HepG2 (cell line): ENCODE measurements around the gene RBM12. TPM values are rescaled to one million over a fixed set of nuclear protein-coding genes. Genes with fewer than 3 reads are reported as not detected.

Source experiments
- ATAC-seq: fragments of 200-7000 bp; cut with Tn5 transposase; 3 replicates; pipeline ENCODE4 v1.9.1; 2020; ENCODE audit warnings: mild to moderate bottlenecking, moderate library complexity
- BruUV-seq: library from RNA; stranded (reverse); fragments of 400-500 nt; replicated peaks from 2 replicates; lab custom pipeline; 2021; lab: Mats Ljungman, UMichigan
- CTCF ChIA-PET: fragments of 300-600 bp; formaldehyde crosslinking; extraction: SDS; loops from one replicate; lab custom pipeline; 2021; ENCODE audit warnings: low total read pairs, inconsistent platforms, low intra/inter-chr PET ratio; lab: Yijun Ruan, JAX
- POLR2A ChIA-PET: fragments of 350-600 bp; sonication (Branson Sonifier 250); formaldehyde crosslinking; loops from one replicate; lab custom pipeline; 2020; ENCODE audit warnings: antibody characterized with exemption, inconsistent platforms; lab: Yijun Ruan, JAX
- DNase-seq: peaks from one replicate; pipeline ENCODE4 v3.0.0-alpha.2; 2015; ENCODE audit warnings: low spot score
- FAIRE-seq: peaks from 3 replicates; lab custom pipeline; 2011; peaks lifted over from hg19 to GRCh38; lab: Jason Lieb, UNC
- H2AFZ ChIP-seq: one replicate; pipeline ENCODE4 v1.6.1; 2011; ENCODE audit warnings: low read length, inconsistent platforms
- H3K27ac ChIP-seq: fragments of 300-600 bp; 3 replicates; pipeline ENCODE4 v1.8.0; 2011; ENCODE audit warnings: mixed run types, mild to moderate bottlenecking, mixed read lengths, low read length, inconsistent platforms; ENCODE audit not compliant: insufficient read depth; ENCODE audit errors: extremely low read length
- H3K27me3 ChIP-seq, 2 experiments: fragments of 200-600 bp in 1 of 2; 2 replicates in 1 of 2; 3 replicates in 1 of 2; pipeline versions ENCODE4 v1.6.0 to v1.8.0; 2011; ENCODE audit warnings: low read length in 2 of 2, mild to moderate bottlenecking in 2 of 2, moderate library complexity in 2 of 2, inconsistent platforms in 1 of 2; ENCODE audit not compliant: insufficient read depth in 2 of 2, control insufficient read depth in 1 of 2
- H3K36me3 ChIP-seq, 2 experiments: fragments of 200-600 bp in 1 of 2; replicated peaks in 1 of 2; 2 replicates in 1 of 2; 3 replicates in 1 of 2; pipeline versions ENCODE4 v1.5.1 to v1.8.0; 2011; ENCODE audit warnings: low read length in 2 of 2, inconsistent platforms in 1 of 2; ENCODE audit not compliant: insufficient read depth in 2 of 2, control insufficient read depth in 1 of 2
- H3K4me1 ChIP-seq: 2 replicates; pipeline ENCODE4 v1.5.1; 2012; ENCODE audit warnings: low read length, inconsistent platforms; ENCODE audit not compliant: insufficient read depth
- H3K4me2 ChIP-seq: 2 replicates; pipeline ENCODE4 v1.6.0; 2011; ENCODE audit warnings: low read depth, low read length, inconsistent platforms
- H3K4me3 ChIP-seq, 3 experiments: fragments of 200-600 bp in 1 of 3; sonication (generic), shearing (Covaris generic) in 1 of 3; replicated peaks in 1 of 3; 2 replicates each; pipeline ENCODE4 v1.5.1; 2011 to 2016; ENCODE audit warnings: low read length in 3 of 3, inconsistent platforms in 2 of 3, low read depth in 2 of 3, mild to moderate bottlenecking in 2 of 3, control low read depth in 1 of 3, mixed read lengths in 1 of 3; ENCODE audit not compliant: insufficient read depth in 1 of 3
- H3K79me2 ChIP-seq: one replicate; pipeline ENCODE4 v1.6.1; 2011; ENCODE audit warnings: low read length, inconsistent platforms; ENCODE audit not compliant: insufficient read depth
- H3K9ac ChIP-seq: 2 replicates; pipeline ENCODE4 v1.6.0; 2011; ENCODE audit warnings: mild to moderate bottlenecking, low read depth, low read length, inconsistent platforms; ENCODE audit not compliant: insufficient read depth
- H3K9me3 ChIP-seq: 2 replicates; pipeline ENCODE4 v1.5.1; 2012; ENCODE audit warnings: mild to moderate bottlenecking, low read length
- H4K20me1 ChIP-seq: 2 replicates; pipeline ENCODE4 v1.6.0; 2011; ENCODE audit warnings: inconsistent platforms, mild to moderate bottlenecking, low read length, moderate library complexity; ENCODE audit not compliant: insufficient read depth
- CERS6 ChIP-seq: sonication (generic); formaldehyde crosslinking; IDR thresholded peaks from 2 replicates; pipeline ENCODE4 v1.5.0; 2020; ENCODE audit warnings: missing genetic modification reagents
- E2F1 ChIP-seq: sonication (generic); formaldehyde crosslinking; IDR thresholded peaks from 2 replicates; pipeline ENCODE4 v1.5.0; 2020; ENCODE audit warnings: missing genetic modification reagents
- GABPA ChIP-seq, 2 experiments: IDR thresholded peaks; 2 replicates each; pipeline ENCODE4 v1.6.1; 2011 to 2016; ENCODE audit warnings: low read depth in 2 of 2, low read length in 1 of 2, missing biosample characterization in 1 of 2, missing genetic modification characterization in 1 of 2
- HNF4A ChIP-seq: sonication (generic); formaldehyde crosslinking; IDR thresholded peaks from 2 replicates; pipeline ENCODE4 v1.4.0; 2020; ENCODE audit warnings: missing genetic modification reagents
- HNRNPL ChIP-seq: fragments of 200-400 bp; formaldehyde crosslinking; IDR thresholded peaks from 2 replicates; pipeline ENCODE4 v1.6.1; 2017; ENCODE audit warnings: mild to moderate bottlenecking, low read depth, low read length
- KLF16 ChIP-seq, 2 experiments: sonication (generic) in 1 of 2; formaldehyde crosslinking in 1 of 2; IDR thresholded peaks; 2 replicates each; pipeline versions ENCODE4 v1.6.1 to v1.8.0; 2016 to 2023; ENCODE audit warnings: missing genetic modification reagents in 2 of 2, missing compliant biosample characterization in 1 of 2
- NCOA5 ChIP-seq: sonication (generic); formaldehyde crosslinking; IDR thresholded peaks from 2 replicates; pipeline ENCODE4 v1.4.0; 2020; ENCODE audit warnings: missing genetic modification reagents
- POGZ ChIP-seq: sonication (generic); formaldehyde crosslinking; IDR thresholded peaks from 2 replicates; pipeline ENCODE4 v1.4.0; 2020; ENCODE audit warnings: mild to moderate bottlenecking, missing genetic modification reagents
- REXO4 ChIP-seq: sonication (generic); formaldehyde crosslinking; IDR thresholded peaks from 2 replicates; pipeline ENCODE4 v1.8.0; 2022; ENCODE audit warnings: missing genetic modification reagents, mild to moderate bottlenecking, borderline replicate concordance
- RORA ChIP-seq: sonication (generic); formaldehyde crosslinking; IDR thresholded peaks from 2 replicates; pipeline ENCODE4 v1.5.0; 2020; ENCODE audit warnings: mild to moderate bottlenecking, missing genetic modification reagents, moderate library complexity
- SRSF4 ChIP-seq: fragments of 200-400 bp; formaldehyde crosslinking; IDR thresholded peaks from one replicate; pipeline ENCODE4 v1.6.1; 2018; ENCODE audit warnings: mild to moderate bottlenecking, low read depth, low read length, moderate library complexity; ENCODE audit not compliant: poor library complexity, severe bottlenecking
- TARDBP ChIP-seq: sonication (generic); formaldehyde crosslinking; IDR thresholded peaks from 2 replicates; pipeline ENCODE4 v1.8.0; 2022; ENCODE audit warnings: mild to moderate bottlenecking, missing genetic modification reagents
- ZBED4 ChIP-seq: sonication (generic); formaldehyde crosslinking; IDR thresholded peaks from 2 replicates; pipeline ENCODE4 v1.4.0; 2020; ENCODE audit warnings: missing genetic modification reagents, borderline replicate concordance
- ZNF121 ChIP-seq: sonication (generic); formaldehyde crosslinking; IDR thresholded peaks from 2 replicates; pipeline ENCODE4 v1.5.0; 2020; ENCODE audit warnings: mild to moderate bottlenecking, missing genetic modification reagents
- ZNF441 ChIP-seq: sonication (generic); formaldehyde crosslinking; IDR thresholded peaks from 2 replicates; pipeline ENCODE4 v1.7.0; 2021; ENCODE audit warnings: missing genetic modification reagents, borderline replicate concordance
- ZNF704 ChIP-seq: sonication (generic); formaldehyde crosslinking; IDR thresholded peaks from 2 replicates; pipeline ENCODE4 v1.8.1; 2023; ENCODE audit warnings: mild to moderate bottlenecking, inconsistent platforms, moderate library complexity, missing genetic modification reagents, borderline replicate concordance
- WGBS: methylation state at CpG from one replicate; pipeline ENCODE4 v1.1.6; 2017; ENCODE audit warnings: low lambda C conversion rate; 5-methylcytosine and 5-hydroxymethylcytosine counted together
- in situ Hi-C: cut with HindIII; loops from 2 replicates; pipeline ENCODE4 v1.10.0; 2017; ENCODE audit warnings: low pct_unique_long_range_greater_than_20kb; ENCODE audit not compliant: extremely low pct_ligation_motif_present
- intact Hi-C: fragments of 100-400 bp; cut with micrococcal nuclease; formaldehyde crosslinking; loops from one replicate; pipeline ENCODE4 v1.10.0; 2022; ENCODE audit not compliant: unreplicated experiment
- polyA plus RNA-seq, 8 experiments: library from polyadenylated mRNA; depleted of rRNA in 3 of 8; stranded (reverse) in 7 of 8; unstranded in 1 of 8; fragments of >200 nt; fragmentation: Illumina TruSeq in 4 of 8; extraction: Trizol in 4 of 8; gene quantifications; 2 replicates each; pipeline versions ENCODE4 v1.2.1 to v1.2.3, GENCODE V29; 2011 to 2016; ENCODE audit warnings: low read depth in 4 of 8, missing spikeins in 1 of 8, mixed read lengths in 1 of 8; ENCODE audit not compliant: insufficient read depth in 1 of 8
- total RNA-seq, 5 experiments: library from RNA; depleted of rRNA; stranded (reverse); fragments of >200 nt; fragmentation: Illumina TruSeq; extraction: Trizol; gene quantifications; 2 replicates each; pipeline ENCODE4 v1.2.3, GENCODE V29; 2016; ENCODE audit warnings: low read depth in 1 of 5

RBM12 gene
- total and polyA plus RNA-seq, 2 of the 13 experiments (the other 11 are each of a cell fraction or from before 2014, with no cell fraction given), result 97.9 to 104 TPM

- no peak for TF ChIP-seq ZNF704 (CRISPR knock-in tag)
- TF ChIP-seq SRSF4, result peak; percentile 39
- no peak for TF ChIP-seq ZBED4 (CRISPR knock-in tag)
- TF ChIP-seq GABPA (IDR thresholded peaks at IDR 0.05; ENCODE audit: low read depth, low read length), result no peak
- no peak for TF ChIP-seq GABPA (CRISPR knock-in tag; IDR thresholded peaks at IDR 0.05; ENCODE audit: low read depth)
- no peak for TF ChIP-seq HNF4A (CRISPR knock-in tag)
- TF ChIP-seq RORA (CRISPR knock-in tag), result no peak
Observed at GRCh38 chr20:35710039-35710438, 45.3 kb upstream of the RBM12 start (continued).

- no peak overlapping the region for H3K9ac ChIP-seq
- in situ Hi-C loops, result no loop called here
- POLR2A ChIA-PET, result interaction anchor here (1.3 to 23.6 kb wide), 3 partner anchors 8 to 33 kb away, joined by 4 to 319 read pairs (median 57); partner anchors contain the start of genes NFS1, RBM39 and ROMO1
- peaks cover 97% of the 10 kb centered on the region for H4K20me1 ChIP-seq
- H3K4me1 ChIP-seq, result no peaks in the 10 kb centered on the region; the same call in 1 of the 2 replicates
- WGBS, result 96% methylated on average over 1 of the region's 1 CpG
- no peak overlapping the region for H3K4me2 ChIP-seq
- intact Hi-C loops, result no loop called here
- H2AFZ ChIP-seq, result no peak overlapping the region
- CTCF ChIA-PET, result no interaction called here
- no peak for FAIRE-seq
- peaks cover 51 to 89% of the 10 kb centered on the region in 2 experiments for H3K36me3 ChIP-seq
- H3K27ac ChIP-seq, result no peak overlapping the region
- no peak overlapping the region for H3K4me3 ChIP-seq
- H3K9me3 ChIP-seq, result no peaks in the 10 kb centered on the region
- DNase-seq, result no peak
- peaks cover 59% of the 10 kb centered on the region for H3K79me2 ChIP-seq
- no peak for ATAC-seq
- BruUV-seq, result no TSS peak
- H3K27me3 ChIP-seq, result no peaks in the 10 kb centered on the region
- TF ChIP-seq TARDBP, result 0 out of 2 replicates have a peak, but pooled peaks have one; percentile 26
- TF ChIP-seq HNRNPL, result no peak
- TF ChIP-seq KLF16 (CRISPR knock-in tag; IDR thresholded peaks at IDR 0.05), result no peak
- TF ChIP-seq E2F1 (CRISPR knock-in tag), result no peak
- no peak for TF ChIP-seq ZNF441 (CRISPR knock-in tag)
- TF ChIP-seq REXO4 (CRISPR knock-in tag), result no peak
- TF ChIP-seq ZNF121, result no peak
- TF ChIP-seq NCOA5, result no peak
- no peak for TF ChIP-seq POGZ (CRISPR knock-in tag)
- TF ChIP-seq CERS6, result no peak
Observed at GRCh38 chr20:35709259-35709658, 44.6 kb upstream of the RBM12 start.
